ENCODE data around the gene COL6A5.

- no peak for TF ChIP-seq GATA2 (IDR thresholded peaks at IDR 0.05; ENCODE audit: low read depth, low read length)
- TF ChIP-seq GATA3 (IDR thresholded peaks at IDR 0.05; ENCODE audit: low read depth, low read length), result no peak
Measured at GRCh38 chr3:130379274-130379673, 33.8 kb downstream of the COL6A5 start.
